Lower lobe of right lung (tissue), 2 donors: ENCODE measurements around the gene OGT. TPM values are rescaled to one million over a fixed set of nuclear protein-coding genes. Genes with fewer than 3 reads are reported as not detected.

Source experiments
- ATAC-seq, 2 donors: fragments of 200-7000 bp; cut with Tn5 transposase; one replicate each; pipeline ENCODE4 v1.9.1; 2020 to 2022; ENCODE audit warnings: mild to moderate bottlenecking in 2 of 2, moderate library complexity in 2 of 2
- DNase-seq: peaks from one replicate; pipeline ENCODE4 v3.0.0-alpha.2; 2020
- H3K27ac ChIP-seq: fragments of 200-600 bp; one replicate; pipeline ENCODE4 v1.8.0; 2022
- H3K27me3 ChIP-seq: fragments of 200-600 bp; one replicate; pipeline ENCODE4 v1.8.0; 2022; ENCODE audit warnings: low read depth
- H3K36me3 ChIP-seq: fragments of 200-600 bp; one replicate; pipeline ENCODE4 v1.8.0; 2022; ENCODE audit warnings: mild to moderate bottlenecking
- H3K4me1 ChIP-seq: fragments of 200-600 bp; one replicate; pipeline ENCODE4 v1.8.0; 2022
- H3K4me3 ChIP-seq: fragments of 200-600 bp; one replicate; pipeline ENCODE4 v1.8.0; 2022; ENCODE audit warnings: mild to moderate bottlenecking
- H3K9me3 ChIP-seq: fragments of 200-600 bp; one replicate; pipeline ENCODE4 v1.8.0; 2022
- CTCF ChIP-seq: fragments of 200-600 bp; IDR thresholded peaks from one replicate; pipeline ENCODE4 v1.8.0; 2022; ENCODE audit warnings: antibody characterized with exemption, mild to moderate bottlenecking
- intact Hi-C: fragments of 100-400 bp; cut with DNase I; formaldehyde crosslinking; loops from one replicate; pipeline ENCODE4 v1.11.0; 2022
- total RNA-seq: library from RNA; stranded (reverse); fragmentation: NEBNext Ultra II Directional; extraction: Animal tissue kit (Norgen Biotek cat#: 25700); gene quantifications from one replicate; pipeline ENCODE4 v1.2.1, GENCODE V29; 2021
- donor health status: DM: no; HTN: yes; CAD: no; lungs with severe emphysema.

OGT gene
- total RNA-seq, 1 donor from 2014 or later: 149 TPM

- DNase-seq: no peak
Observed at GRCh38 chrX:71514367-71515037, 18.4 kb upstream of the OGT start.

GRCh38 chrX:71515038-71515396 is 17.9 kb upstream of the OGT start:
- Histone ChIP-seq H3K27me3 (no peaks in the 10 kb centered on the region), H3K4me3 (no peak overlapping the region), H3K27ac (no peak overlapping the region), H3K4me1 (no peaks in the 10 kb centered on the region), H3K9me3 (no peaks in the 10 kb centered on the region), H3K36me3 (no peaks in the 10 kb centered on the region)
- no peak for TF ChIP-seq CTCF
- no peak for DNase-seq
- intact Hi-C loops: no loop called here
- no peak for ATAC-seq

More at GRCh38 chrX:71514367-71515037, 18.4 kb upstream of the OGT start:
- H3K9me3 ChIP-seq: no peaks in the 10 kb centered on the region
- TF ChIP-seq CTCF: no peak
- H3K4me1 ChIP-seq: no peaks in the 10 kb centered on the region
- H3K27me3 ChIP-seq: no peaks in the 10 kb centered on the region
- H3K36me3 ChIP-seq: no peaks in the 10 kb centered on the region
- intact Hi-C loops: no loop called here
- H3K27ac ChIP-seq: no peak overlapping the region
- H3K4me3 ChIP-seq: no peak overlapping the region
- no peak for ATAC-seq

GRCh38 chrX:71525316-71525715 is 7.6 kb upstream of the OGT start:
- TF ChIP-seq CTCF: no peak
- ATAC-seq: no peak
- no peak for DNase-seq
- H3K27ac ChIP-seq: no peak overlapping the region
- no peaks in the 10 kb centered on the region for H3K9me3 ChIP-seq
- no peaks in the 10 kb centered on the region for H3K36me3 ChIP-seq
- no peak overlapping the region for H3K4me3 ChIP-seq
- intact Hi-C loops: no loop called here
- no peaks in the 10 kb centered on the region for H3K27me3 ChIP-seq
- H3K4me1 ChIP-seq: no peaks in the 10 kb centered on the region

- ATAC-seq (peak; percentile 8 to 24), DNase-seq (no peak)
- Histone ChIP-seq H3K27ac (peak overlapping the region; percentile 85), H3K9me3 (no peaks in the 10 kb centered on the region), H3K36me3 (peaks cover 1% of the 10 kb centered on the region), H3K27me3 (no peaks in the 10 kb centered on the region), H3K4me1 (no peaks in the 10 kb centered on the region), H3K4me3 (peak overlapping the region; percentile 75)
- TF ChIP-seq CTCF: no peak
- intact Hi-C loops: no loop called here
Observed at GRCh38 chrX:71532078-71532752, 689 bp upstream of the OGT start.

GRCh38 chrX:71533516-71533850 is 579 bp downstream of the OGT start:
- Histone ChIP-seq H3K36me3 (peaks cover 14% of the 10 kb centered on the region), H3K4me1 (peaks cover 5% of the 10 kb centered on the region), H3K27me3 (no peaks in the 10 kb centered on the region), H3K27ac (peak overlapping the region; percentile 85), H3K9me3 (no peaks in the 10 kb centered on the region), H3K4me3 (peak overlapping the region; percentile 75)
- ATAC-seq (peak in 1 of 2 donors; percentile 1), DNase-seq (no peak)
- TF ChIP-seq CTCF: no peak
- intact Hi-C loops: no loop called here
